HL-60 (cell line): ENCODE measurements around the gene ZNF665.
"Not testable (repeated sequence)": the region's sequence is repeated elsewhere in the genome, so short reads cannot be mapped to it uniquely, and the experiment has no call there.

Experiments
- CTCF ChIP-seq: IDR thresholded peaks from one replicate; pipeline ENCODE4 v1.5.1; 2011; ENCODE audit warnings: low read length, control low read depth, inconsistent platforms; ENCODE audit not compliant: insufficient read depth
- GABPA ChIP-seq: IDR thresholded peaks from 2 replicates; pipeline ENCODE4 v1.6.1; 2012; ENCODE audit warnings: low read depth
- POLR2AphosphoS5 ChIP-seq: IDR thresholded peaks from 2 replicates; pipeline ENCODE4 v1.6.1; 2012; ENCODE audit warnings: low read depth

DNA sequence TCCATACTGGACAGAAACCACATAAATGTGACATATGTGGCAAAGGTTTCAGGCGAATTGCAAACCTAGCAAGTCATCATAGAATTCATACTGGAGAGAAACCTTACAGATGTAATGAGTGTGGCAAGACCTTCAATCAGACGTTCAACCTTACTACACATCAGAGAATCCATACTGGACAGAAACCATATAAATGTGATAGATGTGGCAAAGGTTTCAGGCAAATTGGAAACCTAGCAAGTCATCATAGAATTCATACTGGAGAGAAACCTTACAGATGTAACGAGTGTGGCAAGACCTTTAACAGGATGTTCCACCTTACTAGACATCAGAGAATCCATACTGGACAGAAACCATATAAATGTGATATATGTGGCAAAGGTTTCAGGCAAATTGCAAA, 18.4 kb upstream of the ZNF665 start:
- not testable (repeated sequence) for TF ChIP-seq CTCF, POLR2AphosphoS5, GABPA
